GM06990 (cell line): ENCODE measurements around the gene KLHDC8B.

ENCODE experiments used
- DNase-seq: peaks from one replicate; pipeline ENCODE4 v3.0.0-alpha.2; 2011; ENCODE audit not compliant: insufficient read length; ENCODE audit errors: extremely low read depth
- H3K27me3 ChIP-seq: replicated peaks from 2 replicates; pipeline ENCODE4 v1.6.0; 2011; ENCODE audit warnings: low read length; ENCODE audit not compliant: control insufficient read depth, insufficient read depth
- H3K36me3 ChIP-seq: 2 replicates; pipeline ENCODE4 v1.5.1; 2011; ENCODE audit warnings: low read length; ENCODE audit not compliant: control insufficient read depth, insufficient read depth
- H3K4me3 ChIP-seq: replicated peaks from 2 replicates; pipeline ENCODE4 v1.5.1; 2011; ENCODE audit warnings: low read depth, mild to moderate bottlenecking, control low read depth, low read length
- CTCF ChIP-seq: IDR thresholded peaks from 2 replicates; pipeline ENCODE4 v1.5.1; 2011; ENCODE audit warnings: low read length, control low read depth, mild to moderate bottlenecking, inconsistent platforms; ENCODE audit not compliant: insufficient read depth, poor library complexity, severe bottlenecking

Gene KLHDC8B

GRCh38 chr3:49180116-49180515, 8.7 kb downstream of the KLHDC8B start:
- no peak for DNase-seq
- TF ChIP-seq CTCF: no peak
- Histone ChIP-seq H3K36me3 (no peaks in the 10 kb centered on the region), H3K27me3 (no peaks in the 10 kb centered on the region), H3K4me3 (no peak overlapping the region)

- Histone ChIP-seq H3K27me3 (no peaks in the 10 kb centered on the region), H3K4me3 (no peak overlapping the region), H3K36me3 (no peaks in the 10 kb centered on the region)
- TF ChIP-seq CTCF: no peak
- DNase-seq: no peak
These were observed 10.0 kb downstream of the KLHDC8B start for GRCh38 chr3:49181351-49181750.

GRCh38 chr3:49182682-49183081, 11.3 kb downstream of the KLHDC8B start:
- TF ChIP-seq CTCF: no peak
- H3K4me3 ChIP-seq: no peak overlapping the region
- no peak for DNase-seq
- no peaks in the 10 kb centered on the region for H3K36me3 ChIP-seq
- H3K27me3 ChIP-seq: no peaks in the 10 kb centered on the region; the same call in 1 of the 2 replicates

GRCh38 chr3:49183873-49184272, 12.5 kb downstream of the KLHDC8B start:
- TF ChIP-seq CTCF: no peak
- H3K27me3 ChIP-seq: no peaks in the 10 kb centered on the region; the same call in 1 of the 2 replicates
- no peaks in the 10 kb centered on the region for H3K36me3 ChIP-seq
- no peak for DNase-seq
- no peak overlapping the region for H3K4me3 ChIP-seq

GRCh38 chr3:49191741-49192140, 20.3 kb downstream of the KLHDC8B start:
- TF ChIP-seq CTCF: no peak
- Histone ChIP-seq H3K36me3 (no peaks in the 10 kb centered on the region), H3K4me3 (no peak overlapping the region), H3K27me3 (no peaks in the 10 kb centered on the region; the same call in none of the 2 replicates)
- DNase-seq: no peak

- DNase-seq: no peak
- TF ChIP-seq CTCF: no peak
These were observed 26.8 kb downstream of the KLHDC8B start for GRCh38 chr3:49198161-49198560.

More at GRCh38 chr3:49198161-49198560, 26.8 kb downstream of the KLHDC8B start:
- Histone ChIP-seq H3K4me3 (no peak overlapping the region), H3K36me3 (no peaks in the 10 kb centered on the region), H3K27me3 (no peaks in the 10 kb centered on the region; the same call in 1 of the 2 replicates)
